ENCODE measurements around the gene PXMP4. TPM values are rescaled to one million over a fixed set of nuclear protein-coding genes. Genes with fewer than 3 reads are reported as not detected.

Gene PXMP4
- total RNA-seq, 1 experiment from 2014 or later = 3.3 TPM

- TF ChIP-seq KAT7 (CRISPR knock-in tag; IDR thresholded peaks at IDR 0.05; ENCODE audit: borderline replicate concordance) (no peak), ZNF396 (CRISPR knock-in tag; IDR thresholded peaks at IDR 0.05; ENCODE audit: borderline replicate concordance) (no peak), ZNF281 (CRISPR knock-in tag; IDR thresholded peaks at IDR 0.05) (no peak), CREM (CRISPR knock-in tag; IDR thresholded peaks at IDR 0.05) (no peak), GRHL2 (CRISPR knock-in tag; IDR thresholded peaks at IDR 0.05; ENCODE audit: insufficient replicate concordance, severe bottlenecking) (no peak), ZBTB43 (CRISPR knock-in tag; IDR thresholded peaks at IDR 0.05) (no peak), ATF3 (CRISPR knock-in tag; conservative IDR thresholded peaks at IDR 0.05) (no peak), E2F5 (CRISPR knock-in tag; IDR thresholded peaks at IDR 0.05) (no peak), CDX4 (CRISPR knock-in tag; IDR thresholded peaks at IDR 0.05; ENCODE audit: borderline replicate concordance) (no peak), AR (CRISPR knock-in tag; IDR thresholded peaks at IDR 0.05) (no peak), CTCF (IDR thresholded peaks at IDR 0.05) (no peak)
- ChIA-PET CTCF (interaction anchor here (4.8 kb wide), 1 partner anchor 10 kb away, joined by 24 read pairs; the partner anchor contains the start of gene ACTL10), POLR2A (no interaction called here)
- ATAC-seq (no peak), DNase-seq (ENCODE audit: low spot score) (no peak)
- Mint-ChIP-seq H3K27me3 (ENCODE audit: low read depth) (no peaks in the 10 kb centered on the region), H3K4me1 (peaks cover 23% of the 10 kb centered on the region), H3K9me3 (no peaks in the 10 kb centered on the region), H3K27ac (no peak overlapping the region), H3K4me3 (no peak overlapping the region), H3K36me3 (peaks cover 27% of the 10 kb centered on the region)
Observed at GRCh38 chr20:33677991-33678702, 42.0 kb downstream of the PXMP4 start.

Data from WTC11 (cell line).